Mononuclear cell (primary cell): ENCODE results near the gene CALHM5. TPM values are rescaled to one million over a fixed set of nuclear protein-coding genes. Genes with fewer than 3 reads are reported as not detected.

Experiments used
- H3K27me3 ChIP-seq: 2 replicates; pipeline ENCODE4 v1.6.0; 2011; ENCODE audit warnings: low read length, control low read depth; ENCODE audit not compliant: insufficient read depth
- H3K4me1 ChIP-seq: 2 replicates; pipeline ENCODE4 v1.5.1; 2011; ENCODE audit warnings: mild to moderate bottlenecking, low read length, control low read depth; ENCODE audit not compliant: insufficient read depth
- H3K4me3 ChIP-seq: 2 replicates; pipeline ENCODE4 v1.5.1; 2011; ENCODE audit warnings: mild to moderate bottlenecking, low read length, moderate library complexity
- H3K9me3 ChIP-seq: 2 replicates; pipeline ENCODE4 v1.5.1; 2011; ENCODE audit warnings: low read depth, mild to moderate bottlenecking, control low read depth, low read length
- total RNA-seq: library from RNA; depleted of rRNA; stranded (reverse); fragments of >200 nt; gene quantifications from one replicate; pipeline ENCODE4 v1.2.3, GENCODE V29; 2012

The CALHM5 gene, protein sequence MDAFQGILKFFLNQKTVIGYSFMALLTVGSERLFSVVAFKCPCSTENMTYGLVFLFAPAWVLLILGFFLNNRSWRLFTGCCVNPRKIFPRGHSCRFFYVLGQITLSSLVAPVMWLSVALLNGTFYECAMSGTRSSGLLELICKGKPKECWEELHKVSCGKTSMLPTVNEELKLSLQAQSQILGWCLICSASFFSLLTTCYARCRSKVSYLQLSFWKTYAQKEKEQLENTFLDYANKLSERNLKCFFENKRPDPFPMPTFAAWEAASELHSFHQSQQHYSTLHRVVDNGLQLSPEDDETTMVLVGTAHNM
- total RNA-seq: 0.42 TPM

GRCh38 chr6:116511424-116512110 is at the start of gene CALHM5:
TSS of gene CALHM5 (plus strand) at chr6:116511639. CDS start at chr6:116511697, 58 bp downstream.
- Histone ChIP-seq H3K4me1 (no peaks in the 10 kb centered on the region), H3K9me3 (peaks cover 4% of the 10 kb centered on the region), H3K27me3 (no peaks in the 10 kb centered on the region), H3K4me3 (no peak within 1 kb of the TSS)

GRCh38 chr6:116461932-116462885 is 49.2 kb upstream of the CALHM5 start:
- Histone ChIP-seq H3K4me3 (peak overlapping the region; percentile 52), H3K4me1 (peaks cover 48% of the 10 kb centered on the region), H3K9me3 (no peaks in the 10 kb centered on the region), H3K27me3 (no peaks in the 10 kb centered on the region)

- H3K9me3 ChIP-seq: no peaks in the 10 kb centered on the region
- peaks cover 48% of the 10 kb centered on the region for H3K4me1 ChIP-seq
- H3K4me3 ChIP-seq: no peak overlapping the region
- no peaks in the 10 kb centered on the region for H3K27me3 ChIP-seq
Observed at GRCh38 chr6:116463301-116463700, 48.1 kb upstream of the CALHM5 start.

DNA sequence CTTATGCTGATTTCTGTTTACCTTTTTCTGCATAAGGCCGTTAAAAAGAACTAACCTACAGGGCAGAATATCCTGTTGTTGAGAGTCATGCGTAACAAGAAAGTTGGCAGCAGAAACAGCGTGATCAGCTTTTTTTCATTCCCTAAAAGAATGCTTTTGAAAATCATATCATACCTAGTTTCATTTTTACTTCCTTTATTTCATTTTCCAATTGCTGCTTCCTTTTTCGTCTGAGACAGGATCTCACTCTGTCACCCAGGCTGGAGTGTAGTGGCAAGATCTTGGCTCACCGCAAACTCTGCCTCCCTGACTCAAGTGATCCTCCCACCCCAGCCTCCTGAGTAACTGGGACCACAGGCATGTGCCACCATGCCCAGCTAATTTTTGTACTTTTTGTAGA is 46.2 kb upstream of the CALHM5 start:
- H3K4me3 ChIP-seq: no peak overlapping the region
- no peaks in the 10 kb centered on the region for H3K9me3 ChIP-seq
- no peaks in the 10 kb centered on the region for H3K27me3 ChIP-seq
- peaks cover 48% of the 10 kb centered on the region for H3K4me1 ChIP-seq

GRCh38 chr6:116467096-116467495 is 44.3 kb upstream of the CALHM5 start:
- peaks cover 47% of the 10 kb centered on the region for H3K4me1 ChIP-seq
- no peaks in the 10 kb centered on the region for H3K9me3 ChIP-seq
- no peak overlapping the region for H3K4me3 ChIP-seq
- H3K27me3 ChIP-seq: no peaks in the 10 kb centered on the region

DNA sequence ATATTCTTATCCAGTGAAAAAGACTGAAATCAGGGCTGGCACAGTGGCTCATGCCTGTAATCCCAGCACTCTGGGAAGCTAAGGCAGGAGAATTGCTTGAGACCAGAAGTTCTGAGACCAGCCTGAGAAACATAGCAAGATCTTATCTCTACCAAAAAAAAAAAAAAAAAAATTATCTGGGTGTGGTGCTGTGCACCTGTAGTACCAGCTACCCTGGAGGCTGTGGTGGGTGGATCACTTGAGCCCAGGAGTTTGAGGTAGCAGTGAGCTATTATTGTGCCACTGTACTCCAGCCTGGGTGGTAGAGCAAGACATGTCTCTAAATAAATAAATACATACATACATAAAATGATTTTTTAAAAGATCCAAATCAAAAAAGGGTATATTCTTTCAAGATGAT is 43.9 kb upstream of the CALHM5 start:
- no peaks in the 10 kb centered on the region for H3K9me3 ChIP-seq
- H3K4me3 ChIP-seq: no peak overlapping the region
- H3K4me1 ChIP-seq: peaks cover 43% of the 10 kb centered on the region
- no peaks in the 10 kb centered on the region for H3K27me3 ChIP-seq

DNA sequence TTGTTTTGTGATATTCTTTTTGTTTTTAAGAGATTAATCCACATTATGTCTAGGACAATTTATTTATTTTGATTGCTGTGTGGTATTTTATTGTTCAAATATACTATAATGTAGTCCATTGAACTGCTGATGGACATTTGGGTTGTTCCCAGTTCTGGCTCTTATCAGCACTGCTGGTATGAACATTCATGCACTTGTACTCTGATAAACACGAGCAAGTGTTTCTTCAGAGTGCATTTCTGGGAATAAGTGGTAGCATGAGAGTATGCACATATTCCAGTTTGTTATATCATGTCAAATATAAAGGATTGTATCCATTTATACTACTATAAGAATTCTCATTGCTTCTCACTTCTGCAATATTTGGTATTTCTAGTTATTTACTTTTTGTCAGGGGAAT is 43.1 kb upstream of the CALHM5 start:
- no peak overlapping the region for H3K4me3 ChIP-seq
- no peaks in the 10 kb centered on the region for H3K27me3 ChIP-seq
- H3K4me1 ChIP-seq: peaks cover 35% of the 10 kb centered on the region
- H3K9me3 ChIP-seq: no peaks in the 10 kb centered on the region

DNA sequence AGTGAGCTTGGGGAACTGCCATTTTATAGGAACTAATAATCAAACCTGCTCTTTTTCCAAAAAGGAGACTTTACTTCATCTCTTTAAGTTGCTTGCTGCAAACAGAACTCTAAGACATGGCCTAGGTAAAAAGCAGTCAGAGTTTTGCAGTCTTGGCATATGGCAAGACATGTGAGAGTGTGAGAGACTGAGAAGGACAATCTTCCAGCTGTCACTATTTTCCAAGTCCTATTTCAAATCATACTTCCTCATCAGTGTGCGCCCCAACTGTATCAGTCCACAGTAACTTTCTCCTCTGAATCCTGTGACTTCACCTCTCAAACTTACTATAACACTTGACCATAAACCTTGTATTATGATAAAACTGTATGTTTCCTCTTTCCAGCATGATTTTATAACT is 39.9 kb upstream of the CALHM5 start:
- Histone ChIP-seq H3K4me1 (peaks cover 39% of the 10 kb centered on the region), H3K27me3 (no peaks in the 10 kb centered on the region), H3K4me3 (no peak overlapping the region), H3K9me3 (no peaks in the 10 kb centered on the region)

GRCh38 chr6:116472706-116473105 is 38.7 kb upstream of the CALHM5 start:
- Histone ChIP-seq H3K27me3 (no peaks in the 10 kb centered on the region), H3K4me3 (no peak overlapping the region), H3K4me1 (peaks cover 37% of the 10 kb centered on the region), H3K9me3 (no peaks in the 10 kb centered on the region)

GRCh38 chr6:116475141-116475540 is 36.3 kb upstream of the CALHM5 start:
- Histone ChIP-seq H3K4me3 (no peak overlapping the region), H3K9me3 (no peaks in the 10 kb centered on the region)

GRCh38 chr6:116476002-116476678 is 35.3 kb upstream of the CALHM5 start:
- H3K4me1 ChIP-seq: peaks cover 35% of the 10 kb centered on the region
- H3K4me3 ChIP-seq: no peak overlapping the region
- no peaks in the 10 kb centered on the region for H3K27me3 ChIP-seq
- H3K9me3 ChIP-seq: no peaks in the 10 kb centered on the region

More at GRCh38 chr6:116475141-116475540, 36.3 kb upstream of the CALHM5 start:
- Histone ChIP-seq H3K4me1 (peaks cover 37% of the 10 kb centered on the region), H3K27me3 (no peaks in the 10 kb centered on the region)

- Histone ChIP-seq H3K4me3 (no peak overlapping the region), H3K9me3 (no peaks in the 10 kb centered on the region), H3K4me1 (no peaks in the 10 kb centered on the region), H3K27me3 (peaks cover 3% of the 10 kb centered on the region)
Observed at GRCh38 chr6:116482780-116483179, 28.7 kb upstream of the CALHM5 start.

DNA sequence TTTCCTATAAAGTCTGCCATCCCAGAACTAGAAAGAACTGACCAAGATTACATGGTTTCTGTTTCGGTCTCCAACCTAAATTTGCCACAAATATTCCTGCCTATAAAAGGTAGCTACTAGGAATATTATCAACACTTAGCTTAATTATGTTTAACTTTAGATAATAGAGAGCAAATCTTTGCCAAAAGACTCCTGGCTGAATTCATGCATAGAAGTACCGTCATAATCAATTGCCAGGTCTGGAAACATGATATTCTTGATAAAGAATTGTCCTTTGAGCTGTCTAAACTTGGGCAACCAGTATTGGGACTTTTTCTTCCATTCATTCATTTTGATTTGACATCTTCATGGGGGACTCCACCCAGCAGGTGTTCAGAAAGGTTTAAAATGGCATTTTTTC is 27.8 kb upstream of the CALHM5 start:
- Histone ChIP-seq H3K9me3 (no peaks in the 10 kb centered on the region), H3K4me3 (no peak overlapping the region), H3K4me1 (no peaks in the 10 kb centered on the region), H3K27me3 (peaks cover 3% of the 10 kb centered on the region)

- Histone ChIP-seq H3K4me1 (no peaks in the 10 kb centered on the region), H3K4me3 (no peak overlapping the region), H3K9me3 (no peaks in the 10 kb centered on the region), H3K27me3 (peaks cover 3% of the 10 kb centered on the region)
Observed at GRCh38 chr6:116485559-116486184, 25.8 kb upstream of the CALHM5 start.
